GM18858 (cell line): ENCODE results near the gene CNMD.

ENCODE experiments used
- ATAC-seq: cut with Tn5 transposase; IDR thresholded peaks from one replicate; pipeline ENCODE4 v1.9.1; 2021; ENCODE audit not compliant: unreplicated experiment

Gene CNMD

GRCh38 chr13:52739468-52740071 is at the start of gene CNMD:
Gene CNMD (minus strand): TSS chr13:52739820. CDS start chr13:52739701, 119 bp downstream.
- no peak for ATAC-seq

GRCh38 chr13:52788011-52788410 is 48.4 kb upstream of the CNMD start:
- no peak for ATAC-seq

- no peak for ATAC-seq
Measured at GRCh38 chr13:52787235-52787634, 47.6 kb upstream of the CNMD start.

GRCh38 chr13:52786766-52787165 is 47.1 kb upstream of the CNMD start:
- no peak for ATAC-seq

GRCh38 chr13:52785739-52786138 is 46.1 kb upstream of the CNMD start:
- no peak for ATAC-seq

- ATAC-seq: no peak
Measured at GRCh38 chr13:52784591-52785340, 45.1 kb upstream of the CNMD start.

- no peak for ATAC-seq
Measured at GRCh38 chr13:52783943-52784342, 44.3 kb upstream of the CNMD start.

- no peak for ATAC-seq
Measured at GRCh38 chr13:52782471-52783448, 43.1 kb upstream of the CNMD start.

- ATAC-seq: no peak
Measured at GRCh38 chr13:52780611-52781010, 41.0 kb upstream of the CNMD start.

- ATAC-seq: no peak
Measured at GRCh38 chr13:52780092-52780491, 40.5 kb upstream of the CNMD start.

GRCh38 chr13:52779103-52779502 is 39.5 kb upstream of the CNMD start:
- ATAC-seq: no peak

- no peak for ATAC-seq
Measured at GRCh38 chr13:52776726-52777125, 37.1 kb upstream of the CNMD start.

GRCh38 chr13:52775511-52775910 is 35.9 kb upstream of the CNMD start:
- no peak for ATAC-seq

GRCh38 chr13:52767949-52768516 is 28.4 kb upstream of the CNMD start:
- no peak for ATAC-seq

- ATAC-seq: no peak
Measured at GRCh38 chr13:52765611-52766390, 26.2 kb upstream of the CNMD start.

GRCh38 chr13:52760077-52760476 is 20.5 kb upstream of the CNMD start:
- no peak for ATAC-seq

GRCh38 chr13:52758114-52758513 is 18.5 kb upstream of the CNMD start:
- ATAC-seq: no peak

- ATAC-seq: no peak
Measured at GRCh38 chr13:52751196-52751595, 11.6 kb upstream of the CNMD start.

GRCh38 chr13:52750713-52751112 is 11.1 kb upstream of the CNMD start:
- ATAC-seq: no peak

GRCh38 chr13:52749419-52749818 is 9.8 kb upstream of the CNMD start:
- ATAC-seq: no peak
